H1 (cell line): Measurements from ENCODE around the gene TSFM. TPM values are rescaled to one million over a fixed set of nuclear protein-coding genes. Genes with fewer than 3 reads are reported as not detected.

Experiments
- CTCF ChIA-PET: fragments of 300-600 bp; sonication (Branson Sonifier 250); formaldehyde crosslinking; loops from one replicate; lab custom pipeline; 2021; ENCODE audit not compliant: partially characterized antibody; lab: Charles Lee
- POLR2A ChIA-PET: fragments of 300-600 bp; sonication (Branson Sonifier 250); formaldehyde crosslinking; loops from one replicate; lab custom pipeline; 2021; ENCODE audit warnings: inconsistent platforms; ENCODE audit not compliant: partially characterized antibody; lab: Charles Lee
- DNase-seq, 2 experiments: peaks; one replicate each; pipeline versions ENCODE4 v3.0.0 to v3.0.0-alpha.2; 2010 to 2022; ENCODE audit warnings: low spot score in 2 of 2, low read depth in 1 of 2, mixed read lengths in 1 of 2
- FAIRE-seq: peaks from 2 replicates; lab custom pipeline; 2011; peaks lifted over from hg19 to GRCh38; lab: Jason Lieb, UNC
- H2AFZ ChIP-seq: 2 replicates; pipeline ENCODE4 v1.8.1; 2012; ENCODE audit warnings: low read length, inconsistent platforms
- H2AK5ac ChIP-seq: 2 replicates; pipeline ENCODE4 v1.6.1; 2013; ENCODE audit warnings: low read depth, low read length
- H2BK120ac ChIP-seq: replicated peaks from 2 replicates; pipeline ENCODE3; 2013; ENCODE audit warnings: low read depth, low read length, inconsistent platforms
- H2BK12ac ChIP-seq: 2 replicates; pipeline ENCODE4 v1.6.1; 2013; ENCODE audit warnings: low read depth, low read length
- H2BK15ac ChIP-seq: 2 replicates; pipeline ENCODE4 v1.6.1; 2013; ENCODE audit warnings: low read length
- H2BK20ac ChIP-seq: 2 replicates; pipeline ENCODE4 v1.6.1; 2013; ENCODE audit warnings: low read length
- H2BK5ac ChIP-seq: 2 replicates; pipeline ENCODE4 v1.6.1; 2013; ENCODE audit warnings: low read depth, low read length
- H3K14ac ChIP-seq: 2 replicates; pipeline ENCODE4 v1.6.1; 2013; ENCODE audit warnings: inconsistent platforms; ENCODE audit not compliant: insufficient read length
- H3K18ac ChIP-seq: 2 replicates; pipeline ENCODE4 v1.6.1; 2013; ENCODE audit warnings: low read length; ENCODE audit errors: extremely low read depth
- H3K23ac ChIP-seq: 2 replicates; pipeline ENCODE4 v1.6.1; 2013; ENCODE audit warnings: inconsistent platforms; ENCODE audit not compliant: insufficient read length
- H3K23me2 ChIP-seq: 2 replicates; pipeline ENCODE4 v1.6.1; 2013; ENCODE audit warnings: low read depth, low read length
- H3K27ac ChIP-seq: 2 replicates; pipeline ENCODE4 v1.6.1; 2011; ENCODE audit warnings: low read depth, low read length, inconsistent platforms
- H3K27me3 ChIP-seq, 4 experiments: replicated peaks in 1 of 4; 1 replicate in 1 of 4; 2 replicates in 3 of 4; pipeline versions ENCODE4 v1.6.1 to v1.8.1; 2011 to 2013; ENCODE audit warnings: low read length in 3 of 4, mild to moderate bottlenecking in 3 of 4, inconsistent platforms in 2 of 4, mixed read lengths in 2 of 4, moderate library complexity in 1 of 4; ENCODE audit not compliant: control insufficient read depth in 3 of 4, insufficient read depth in 3 of 4; ENCODE audit errors: extremely low read depth in 1 of 4
- H3K36me3 ChIP-seq, 4 experiments: 2 replicates each; pipeline versions ENCODE4 v1.6.1 to v1.8.1; 2011 to 2013; ENCODE audit warnings: mild to moderate bottlenecking in 4 of 4, low read length in 3 of 4, moderate library complexity in 2 of 4, control low read depth in 1 of 4, inconsistent platforms in 1 of 4; ENCODE audit not compliant: insufficient read depth in 4 of 4, control insufficient read depth in 2 of 4
- H3K4ac ChIP-seq: replicated peaks from 2 replicates; pipeline ENCODE3; 2013; ENCODE audit warnings: low read length, low read depth, mixed read lengths, inconsistent platforms; ENCODE audit not compliant: insufficient read length
- H3K4me1 ChIP-seq, 4 experiments: replicated peaks in 1 of 4; 1 replicate in 1 of 4; 2 replicates in 3 of 4; pipeline versions ENCODE4 v1.6.1 to v1.8.1; 2011 to 2013; ENCODE audit warnings: low read length in 3 of 4, inconsistent platforms in 2 of 4, mixed read lengths in 1 of 4; ENCODE audit not compliant: insufficient read depth in 4 of 4, control insufficient read depth in 3 of 4
- H3K4me2 ChIP-seq, 2 experiments: 2 replicates each; pipeline versions ENCODE4 v1.6.1 to v1.8.1; 2011 to 2013; ENCODE audit warnings: low read depth in 2 of 2, low read length in 2 of 2, control low read depth in 1 of 2, inconsistent platforms in 1 of 2, mild to moderate bottlenecking in 1 of 2; ENCODE audit not compliant: insufficient read depth in 1 of 2
- H3K4me3 ChIP-seq, 4 experiments: fragments of 200-600, 300-600 bp in 1 of 4; sonication (generic), shearing (Covaris generic), sonication (Bioruptor Twin) in 1 of 4; 2 replicates each; pipeline versions ENCODE4 v1.5.1 to v1.8.1; 2011 to 2016; ENCODE audit warnings: low read length in 4 of 4, low read depth in 3 of 4, control low read depth in 2 of 4, inconsistent platforms in 2 of 4, mild to moderate bottlenecking in 2 of 4, mixed read lengths in 1 of 4, moderate library complexity in 1 of 4; ENCODE audit not compliant: insufficient read depth in 2 of 4; ENCODE audit errors: extremely low read depth in 1 of 4
- H3K56ac ChIP-seq: replicated peaks from 2 replicates; pipeline ENCODE3; 2013; ENCODE audit warnings: low read depth, mild to moderate bottlenecking, mixed read lengths, low read length, inconsistent platforms; ENCODE audit not compliant: insufficient read length
- H3K79me1 ChIP-seq: 2 replicates; pipeline ENCODE4 v1.6.1; 2013; ENCODE audit warnings: low read depth, low read length, control low read depth
- H3K79me2 ChIP-seq, 2 experiments: 2 replicates each; pipeline versions ENCODE4 v1.6.1 to v1.8.1; 2012 to 2013; ENCODE audit warnings: low read length in 2 of 2, mild to moderate bottlenecking in 2 of 2, inconsistent platforms in 1 of 2; ENCODE audit not compliant: insufficient read depth in 2 of 2, control insufficient read depth in 1 of 2
- H3K9ac ChIP-seq, 4 experiments: replicated peaks in 1 of 4; 1 replicate in 1 of 4; 2 replicates in 3 of 4; pipeline versions ENCODE4 v1.6.1 to v1.8.1; 2011 to 2013; ENCODE audit warnings: low read depth in 3 of 4, low read length in 3 of 4, control low read depth in 2 of 4, mild to moderate bottlenecking in 2 of 4, moderate library complexity in 2 of 4, inconsistent platforms in 1 of 4; ENCODE audit errors: extremely low read depth in 1 of 4
- H3K9me3 ChIP-seq, 2 experiments: 2 replicates each; pipeline versions ENCODE4 v1.6.1 to v1.8.1; 2012 to 2013; ENCODE audit warnings: mild to moderate bottlenecking in 2 of 2, moderate library complexity in 2 of 2, control low read depth in 1 of 2, inconsistent platforms in 1 of 2, low read depth in 1 of 2, low read length in 1 of 2, mixed read lengths in 1 of 2; ENCODE audit not compliant: insufficient read depth in 2 of 2
- H4K20me1 ChIP-seq, 2 experiments: replicated peaks in 1 of 2; 2 replicates each; pipeline versions ENCODE3 to v1.8.1; 2011 to 2013; ENCODE audit warnings: inconsistent platforms in 2 of 2, low read length in 2 of 2, mild to moderate bottlenecking in 1 of 2; ENCODE audit not compliant: insufficient read depth in 2 of 2, control insufficient read depth in 1 of 2
- H4K5ac ChIP-seq: 2 replicates; pipeline ENCODE4 v1.6.1; 2013; ENCODE audit warnings: low read length, low read depth, mixed read lengths, inconsistent platforms; ENCODE audit not compliant: insufficient read length
- H4K8ac ChIP-seq: 2 replicates; pipeline ENCODE4 v1.8.0; 2013; ENCODE audit warnings: mild to moderate bottlenecking, moderate library complexity, low read length, inconsistent platforms; ENCODE audit not compliant: insufficient read depth; ENCODE audit errors: extremely low read depth
- H4K91ac ChIP-seq: replicated peaks from 2 replicates; pipeline ENCODE3; 2013; ENCODE audit warnings: low read length, mixed read lengths, inconsistent platforms; ENCODE audit not compliant: insufficient read length
- BCL11A ChIP-seq, 2 experiments: IDR thresholded peaks; one replicate each; pipeline ENCODE4 v1.6.1; 2011; ENCODE audit warnings: low read depth in 2 of 2, low read length in 2 of 2, mild to moderate bottlenecking in 2 of 2
- KDM4A ChIP-seq: IDR thresholded peaks from one replicate; pipeline ENCODE4 v1.7.1; 2012; ENCODE audit warnings: low read depth, mild to moderate bottlenecking, moderate library complexity, low read length, inconsistent platforms; ENCODE audit not compliant: severe bottlenecking
- RNF2 ChIP-seq: fragments of 200-900, 300-1000 bp; sonication (generic); IDR thresholded peaks from 2 replicates; pipeline ENCODE4 v1.7.1; 2016; ENCODE audit warnings: borderline replicate concordance, low read depth, mild to moderate bottlenecking, antibody characterized with exemption, low read length; ENCODE audit not compliant: poor library complexity, severe bottlenecking; ENCODE audit errors: missing control alignments
- SP4 ChIP-seq: IDR thresholded peaks from 2 replicates; pipeline ENCODE4 v1.6.1; 2012; ENCODE audit warnings: low read length, inconsistent platforms
- TEAD4 ChIP-seq: IDR thresholded peaks from 2 replicates; pipeline ENCODE4 v1.6.1; 2012; ENCODE audit warnings: low read depth, low read length, inconsistent platforms, mixed read lengths
- YY1 ChIP-seq: IDR thresholded peaks from 2 replicates; pipeline ENCODE4 v1.6.1; 2011; ENCODE audit warnings: low read depth, mild to moderate bottlenecking, low read length
- WGBS, 2 experiments: shearing (Covaris generic) in 1 of 2; methylation state at CpG; one replicate each; pipeline versions ENCODE4 v1.1.6 to v1.1.7; 2013 to 2015; ENCODE audit warnings: low lambda C conversion rate in 2 of 2, mixed read lengths in 2 of 2, inconsistent platforms in 1 of 2, low coverage in 1 of 2, missing lambda C conversion rate in 1 of 2; ENCODE audit not compliant: insufficient replicate concordance in 2 of 2, insufficient coverage in 1 of 2, insufficient read length in 1 of 2; ENCODE audit errors: extremely low coverage in 1 of 2, missing lambda C conversion rate in 1 of 2; 5-methylcytosine and 5-hydroxymethylcytosine counted together
- polyA plus RNA-seq, 7 experiments: library from polyadenylated mRNA; depleted of rRNA in 3 of 7; stranded (reverse) in 5 of 7; unstranded in 2 of 7; fragments of >200 nt in 5 of 7; fragments of 200-250 nt in 2 of 7; gene quantifications; 1 replicate in 5 of 7; 2 replicates in 1 of 7; 4 replicates in 1 of 7; pipeline versions ENCODE4 v1.2.1 to v1.2.3, GENCODE V29; 2011 to 2013; ENCODE audit warnings: missing spikeins in 2 of 7, mixed read lengths in 2 of 7
- total RNA-seq: library from RNA; stranded (reverse); fragmentation: NEBNext Ultra II Directional; extraction: Animal tissue kit (Norgen Biotek cat#: 25700); gene quantifications from 2 replicates; pipeline ENCODE4 v1.2.1, GENCODE V29; 2021
- TF ChIP-seq, protein P1 (sequence below), 3 experiments: IDR thresholded peaks; 1 replicate in 2 of 3; 2 replicates in 1 of 3; pipeline versions ENCODE4 v1.5.1 to v1.6.1; 2011; ENCODE audit warnings: low read length in 3 of 3, mild to moderate bottlenecking in 3 of 3, inconsistent platforms in 2 of 3, low read depth in 1 of 3, moderate library complexity in 1 of 3; ENCODE audit not compliant: insufficient read depth in 1 of 3; ENCODE audit errors: control extremely low read depth in 1 of 3

TSFM gene
- total and polyA plus RNA-seq, 2 of the 8 experiments (the other 6 are each of a cell fraction or from before 2014, with no cell fraction given): 17.4 to 49.8 TPM

GRCh38 chr12:57749061-57749460 lies 33.5 kb upstream of the TSFM start:
- H3K23ac ChIP-seq: no peak overlapping the region
- no peak overlapping the region for H2BK12ac ChIP-seq
- peaks cover 20% of the 10 kb centered on the region for H3K79me1 ChIP-seq
- FAIRE-seq: no peak
- no peak overlapping the region for H3K18ac ChIP-seq
- no peak overlapping the region for H2BK5ac ChIP-seq
- H2AK5ac ChIP-seq: no peak overlapping the region
- H2BK15ac ChIP-seq: no peak overlapping the region
- H3K4me1 ChIP-seq: peaks cover 5 to 18% (median 7%) of the 10 kb centered on the region in 4 experiments
- no peak overlapping the region for H3K9ac ChIP-seq
- no peak overlapping the region for H3K14ac ChIP-seq
- no peak overlapping the region for H2BK20ac ChIP-seq
- no peak overlapping the region for H3K4ac ChIP-seq
- peaks cover 0 to 2% of the 10 kb centered on the region in 2 experiments for H4K20me1 ChIP-seq
- H2BK120ac ChIP-seq: no peak overlapping the region
- H3K23me2 ChIP-seq: peaks cover 15% of the 10 kb centered on the region
- ChIA-PET CTCF (interaction anchor here (1.7 kb wide), 1 partner anchor 8 kb away, joined by 4 read pairs; no protein-coding TSS in a partner anchor), POLR2A (interaction anchor here (0.7 to 5.3 kb wide), 10 partner anchors 8 to 34 kb away, joined by 3 to 25 read pairs (median 4); partner anchors contain the start of gene AGAP2)
- DNase-seq: no peak
- H4K8ac ChIP-seq: no peak overlapping the region
- TF ChIP-seq YY1 (no peak), SP4 (no peak), TEAD4 (no peak), KDM4A (no peak), RNF2 (no peak), BCL11A (IDR thresholded peaks at IDR 0.05; ENCODE audit: low read depth in 2 of 2, low read length in 2 of 2) (no peak)
- TF ChIP-seq, protein P1, sequence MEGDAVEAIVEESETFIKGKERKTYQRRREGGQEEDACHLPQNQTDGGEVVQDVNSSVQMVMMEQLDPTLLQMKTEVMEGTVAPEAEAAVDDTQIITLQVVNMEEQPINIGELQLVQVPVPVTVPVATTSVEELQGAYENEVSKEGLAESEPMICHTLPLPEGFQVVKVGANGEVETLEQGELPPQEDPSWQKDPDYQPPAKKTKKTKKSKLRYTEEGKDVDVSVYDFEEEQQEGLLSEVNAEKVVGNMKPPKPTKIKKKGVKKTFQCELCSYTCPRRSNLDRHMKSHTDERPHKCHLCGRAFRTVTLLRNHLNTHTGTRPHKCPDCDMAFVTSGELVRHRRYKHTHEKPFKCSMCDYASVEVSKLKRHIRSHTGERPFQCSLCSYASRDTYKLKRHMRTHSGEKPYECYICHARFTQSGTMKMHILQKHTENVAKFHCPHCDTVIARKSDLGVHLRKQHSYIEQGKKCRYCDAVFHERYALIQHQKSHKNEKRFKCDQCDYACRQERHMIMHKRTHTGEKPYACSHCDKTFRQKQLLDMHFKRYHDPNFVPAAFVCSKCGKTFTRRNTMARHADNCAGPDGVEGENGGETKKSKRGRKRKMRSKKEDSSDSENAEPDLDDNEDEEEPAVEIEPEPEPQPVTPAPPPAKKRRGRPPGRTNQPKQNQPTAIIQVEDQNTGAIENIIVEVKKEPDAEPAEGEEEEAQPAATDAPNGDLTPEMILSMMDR (IDR thresholded peaks at IDR 0.05; ENCODE audit: control extremely low read depth in 1 of 3, insufficient read depth in 1 of 3, low read depth in 1 of 3, low read length in 3 of 3): no peak
- 96% methylated on average over 5 of the region's 5 CpGs; no CpG with 5 or more reads in 1 of the 2 experiments for WGBS, 2 experiments
- H3K56ac ChIP-seq: no peak overlapping the region
- H4K5ac ChIP-seq: no peak overlapping the region
- H3K27ac ChIP-seq: no peak overlapping the region
- no peak overlapping the region for H3K4me2 ChIP-seq
- peaks cover 12 to 20% of the 10 kb centered on the region in 2 experiments for H3K79me2 ChIP-seq
- peaks cover 0 to 5% (median 4%) of the 10 kb centered on the region in 4 experiments; a peak in 4 of 7 replicates for H3K27me3 ChIP-seq
- H3K4me3 ChIP-seq: no peak overlapping the region
- H2AFZ ChIP-seq: no peak overlapping the region
- H3K36me3 ChIP-seq: peaks cover 21 to 49% (median 36%) of the 10 kb centered on the region in 4 experiments
- no peaks in the 10 kb centered on the region for H3K9me3 ChIP-seq
- no peak overlapping the region for H4K91ac ChIP-seq
